ENCODE data around the gene ITGA6. TPM values are rescaled to one million over a fixed set of nuclear protein-coding genes. Genes with fewer than 3 reads are reported as not detected.

The ITGA6 gene
- total RNA-seq, 4 donors from 2014 or later, result 34.8 to 66.6 (median 52.7) TPM

- 84 to 89% methylated on average over 4 of the region's 4 CpGs for WGBS, 2 donors
- H3K36me3 ChIP-seq, result no peaks in the 10 kb centered on the region
These were observed 37.6 kb upstream of the ITGA6 start for GRCh38 chr2:172389685-172390339.

GRCh38 chr2:172394002-172394401, 33.4 kb upstream of the ITGA6 start:
- intact Hi-C loops (cut with DNase I), result no loop called here
- Histone ChIP-seq H3K27ac (no peak overlapping the region), H3K27me3 (no peaks in the 10 kb centered on the region), H3K9me3 (no peaks in the 10 kb centered on the region), H3K4me1 (no peaks in the 10 kb centered on the region), H3K4me3 (replicated peaks in 1 of 3) (no peak overlapping the region), H3K36me3 (no peaks in the 10 kb centered on the region)
- 72 to 73% methylated on average over 1 of the region's 1 CpG for WGBS, 2 donors
- TF ChIP-seq CTCF (IDR thresholded peaks at IDR 0.05) (no peak), POLR2A (IDR thresholded peaks at IDR 0.05) (no peak)
- DNase-seq, result no peak

More at GRCh38 chr2:172389685-172390339, 37.6 kb upstream of the ITGA6 start:
- TF ChIP-seq CTCF (IDR thresholded peaks at IDR 0.05), result no peak
- TF ChIP-seq POLR2A (IDR thresholded peaks at IDR 0.05), result no peak
- H3K9me3 ChIP-seq, result no peaks in the 10 kb centered on the region
- no peak overlapping the region for H3K27ac ChIP-seq
- no peaks in the 10 kb centered on the region for H3K27me3 ChIP-seq
- intact Hi-C loops (cut with DNase I), result no loop called here
- no peak overlapping the region for H3K4me3 ChIP-seq (replicated peaks in 1 of 3)
- no peaks in the 10 kb centered on the region for H3K4me1 ChIP-seq
- no peak for DNase-seq

- WGBS, 2 donors, result 67 to 80% methylated on average over 3 of the region's 3 CpGs
- Histone ChIP-seq H3K4me1 (no peaks in the 10 kb centered on the region), H3K36me3 (no peaks in the 10 kb centered on the region), H3K27me3 (no peaks in the 10 kb centered on the region), H3K27ac (no peak overlapping the region), H3K4me3 (replicated peaks in 1 of 3) (no peak overlapping the region), H3K9me3 (no peaks in the 10 kb centered on the region)
- intact Hi-C loops (cut with DNase I), result no loop called here
- no peak for DNase-seq
- no peak for TF ChIP-seq CTCF (IDR thresholded peaks at IDR 0.05)
- no peak for TF ChIP-seq POLR2A (IDR thresholded peaks at IDR 0.05)
These were observed 31.9 kb upstream of the ITGA6 start for GRCh38 chr2:172395503-172395902.

- 63 to 66% methylated on average over 6 of the region's 6 CpGs for WGBS, 2 donors
- DNase-seq, result no peak
- Histone ChIP-seq H3K36me3 (no peaks in the 10 kb centered on the region), H3K4me1 (no peaks in the 10 kb centered on the region), H3K27ac (no peak overlapping the region), H3K4me3 (replicated peaks in 1 of 3) (no peak overlapping the region), H3K27me3 (no peaks in the 10 kb centered on the region), H3K9me3 (no peaks in the 10 kb centered on the region)
- intact Hi-C loops (cut with DNase I), result no loop called here
- TF ChIP-seq POLR2A (IDR thresholded peaks at IDR 0.05) (no peak), CTCF (IDR thresholded peaks at IDR 0.05) (no peak)
These were observed 30.1 kb upstream of the ITGA6 start for GRCh38 chr2:172397148-172397834.

GRCh38 chr2:172398440-172398839, 28.9 kb upstream of the ITGA6 start:
- no peak overlapping the region for H3K27ac ChIP-seq
- 60 to 61% methylated on average over 2 of the region's 2 CpGs for WGBS, 2 donors
- intact Hi-C loops (cut with DNase I), result no loop called here
- DNase-seq, result no peak
- H3K9me3 ChIP-seq, result no peaks in the 10 kb centered on the region
- no peak for TF ChIP-seq CTCF (IDR thresholded peaks at IDR 0.05)
- no peak for TF ChIP-seq POLR2A (IDR thresholded peaks at IDR 0.05)
- no peaks in the 10 kb centered on the region for H3K36me3 ChIP-seq
- no peak overlapping the region for H3K4me3 ChIP-seq (replicated peaks in 1 of 3)
- no peaks in the 10 kb centered on the region for H3K27me3 ChIP-seq
- H3K4me1 ChIP-seq, result no peaks in the 10 kb centered on the region

All from thyroid gland (tissue), 4 donors.